NCI-H128 (cell line): ENCODE measurements around the gene MAP7.

Experiments
- DNase-seq: peaks from one replicate; lab custom pipeline; 2025; ENCODE audit not compliant: unreplicated experiment; lab: John Stamatoyannopoulos, UW

The MAP7 gene

DNA sequence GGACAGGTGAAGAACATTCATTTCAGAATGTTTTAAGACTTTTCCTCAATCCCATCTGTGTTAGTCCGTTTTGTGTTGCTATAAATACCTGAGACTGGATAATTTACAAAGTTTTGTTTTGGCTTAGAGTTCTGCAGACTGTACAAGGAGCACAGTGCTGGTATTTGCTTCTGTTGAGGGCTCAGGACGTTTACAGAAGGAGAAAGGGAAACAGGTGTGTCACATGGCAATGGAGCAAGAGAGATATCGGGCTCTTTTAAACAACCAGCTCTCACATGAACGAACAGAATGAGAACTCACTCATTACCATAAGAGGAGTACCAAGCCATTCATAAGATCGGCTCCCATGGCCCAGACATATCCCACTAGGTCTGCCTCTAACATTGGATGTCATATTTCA lies 16.7 kb downstream of the MAP7 start:
- no peak for DNase-seq

DNA sequence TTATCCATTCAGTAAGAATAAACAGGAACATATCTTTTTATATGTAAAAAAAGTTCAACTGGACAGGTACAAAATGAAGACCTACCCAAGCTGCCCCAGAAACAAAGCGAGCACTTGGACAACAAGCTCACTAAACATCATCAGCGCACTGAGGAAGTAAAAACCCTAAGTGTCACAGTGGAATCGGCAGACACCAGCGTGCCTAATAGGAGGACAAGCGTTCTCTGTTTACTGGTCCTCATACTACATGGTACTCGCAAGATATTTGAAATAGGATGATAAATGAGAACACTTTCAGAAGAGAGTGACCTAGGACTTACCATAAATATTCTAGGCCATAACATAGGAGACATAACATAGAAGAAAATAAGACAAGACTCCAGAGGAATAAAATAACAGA lies 18.2 kb downstream of the MAP7 start:
- DNase-seq: no peak

DNA sequence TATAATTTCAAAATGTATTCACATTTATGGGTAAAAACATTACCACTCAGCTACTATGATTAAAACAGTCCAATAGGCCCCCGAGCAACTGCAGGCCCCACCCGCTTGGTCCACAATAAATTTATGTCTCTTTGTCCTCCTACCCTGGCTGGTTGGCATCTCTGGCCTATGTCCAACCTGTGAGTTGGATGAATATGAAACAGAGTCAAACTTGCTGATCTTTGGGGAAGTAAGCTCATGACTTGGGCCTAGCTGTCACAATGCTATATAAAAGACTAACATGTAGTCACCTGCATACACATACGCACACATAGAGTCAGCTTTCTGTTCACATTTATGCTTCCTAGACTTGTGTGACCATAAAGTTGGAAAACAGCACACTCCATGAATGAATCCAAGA lies 20.5 kb downstream of the MAP7 start:
- DNase-seq: no peak

DNA sequence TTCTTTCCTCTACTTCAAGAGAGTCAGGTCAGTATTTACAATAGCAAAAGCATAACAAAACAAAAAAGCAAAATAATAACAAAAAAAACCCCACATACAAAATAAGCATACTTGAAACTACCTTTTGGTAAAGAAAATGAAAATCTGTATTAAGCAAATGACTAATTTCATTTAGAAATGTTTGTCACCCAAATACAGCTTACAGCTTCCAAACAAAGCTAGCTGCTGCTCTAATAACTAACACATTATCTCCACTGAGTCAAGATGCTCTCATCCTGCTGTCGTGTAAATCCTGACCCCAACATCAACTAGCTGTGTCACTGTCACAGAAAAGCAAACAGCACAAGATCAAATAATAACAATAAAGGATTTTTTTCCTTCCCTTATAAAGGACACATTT lies 21.7 kb downstream of the MAP7 start:
- DNase-seq: no peak

DNA sequence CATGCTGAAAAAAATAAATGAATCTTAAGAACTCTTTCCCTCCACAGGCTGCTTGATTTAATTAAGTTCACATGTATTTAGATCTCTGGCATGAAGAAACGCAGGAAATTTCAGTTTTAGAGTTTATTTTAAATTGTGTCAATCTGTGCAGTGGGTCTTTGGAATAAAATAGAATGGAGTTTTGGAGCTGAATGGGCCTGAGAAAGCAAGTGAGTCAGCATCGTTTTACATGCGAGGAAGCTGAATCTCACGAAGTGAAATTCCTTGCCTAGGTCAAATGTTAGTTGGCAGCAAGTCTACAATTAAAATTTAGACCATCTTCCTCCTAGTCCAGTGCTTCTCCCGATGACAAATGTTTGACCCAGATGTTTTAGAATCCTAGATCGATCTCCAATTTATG lies 22.4 kb downstream of the MAP7 start:
- DNase-seq: no peak

DNA sequence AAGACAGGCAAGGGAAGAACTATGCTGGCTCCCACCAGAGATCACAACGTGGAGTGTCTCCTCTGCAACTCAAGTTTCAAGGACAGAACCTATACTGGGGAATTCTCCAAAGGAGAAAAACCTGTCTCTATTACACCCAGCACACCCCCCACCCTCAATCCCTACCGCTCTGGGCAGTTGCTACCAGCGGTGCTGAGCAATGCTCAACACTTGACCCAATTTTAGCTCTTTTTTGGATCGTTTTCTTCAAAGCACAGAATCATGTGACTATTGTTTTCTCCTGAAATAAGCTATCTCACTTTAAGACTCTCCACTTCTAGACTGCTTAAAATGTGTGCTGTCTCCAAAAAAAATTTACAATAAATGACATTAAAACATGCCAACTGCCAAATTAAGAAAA lies 23.3 kb downstream of the MAP7 start:
- DNase-seq: no peak

DNA sequence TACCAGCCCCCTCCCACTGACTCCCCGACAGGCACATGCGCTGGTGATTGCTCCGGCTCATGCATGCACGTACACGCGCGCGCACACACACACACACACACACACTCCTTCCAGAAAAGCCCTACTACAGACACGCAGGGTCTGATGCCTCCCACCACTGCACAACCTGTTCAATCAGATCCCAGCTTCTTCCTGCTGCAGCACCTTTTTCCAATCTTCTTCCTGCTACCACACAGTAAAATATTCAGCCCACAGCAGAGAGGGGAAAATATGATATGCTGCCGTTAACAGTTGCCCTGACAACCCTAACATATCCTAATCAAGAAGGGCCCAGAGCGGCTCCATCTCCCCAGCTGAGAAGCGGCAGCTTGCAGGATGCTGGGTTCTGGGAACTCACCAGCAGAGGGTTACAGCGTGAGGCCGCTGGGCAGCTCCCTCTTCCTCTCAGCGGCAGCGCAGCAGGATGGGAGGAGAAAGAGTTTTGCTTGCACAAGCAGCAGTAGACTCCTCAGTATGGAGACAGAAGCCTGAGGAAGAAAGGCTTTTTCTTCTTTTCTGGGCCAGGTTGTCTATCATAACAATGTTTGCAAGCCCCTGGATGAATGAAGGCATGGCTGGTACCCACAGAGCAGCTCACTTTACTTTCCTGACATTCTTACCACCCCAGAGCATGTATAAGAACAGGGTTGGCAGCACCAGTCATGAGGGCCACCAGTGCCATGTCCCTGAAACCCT lies 23.9 kb downstream of the MAP7 start:
- no peak for DNase-seq

DNA sequence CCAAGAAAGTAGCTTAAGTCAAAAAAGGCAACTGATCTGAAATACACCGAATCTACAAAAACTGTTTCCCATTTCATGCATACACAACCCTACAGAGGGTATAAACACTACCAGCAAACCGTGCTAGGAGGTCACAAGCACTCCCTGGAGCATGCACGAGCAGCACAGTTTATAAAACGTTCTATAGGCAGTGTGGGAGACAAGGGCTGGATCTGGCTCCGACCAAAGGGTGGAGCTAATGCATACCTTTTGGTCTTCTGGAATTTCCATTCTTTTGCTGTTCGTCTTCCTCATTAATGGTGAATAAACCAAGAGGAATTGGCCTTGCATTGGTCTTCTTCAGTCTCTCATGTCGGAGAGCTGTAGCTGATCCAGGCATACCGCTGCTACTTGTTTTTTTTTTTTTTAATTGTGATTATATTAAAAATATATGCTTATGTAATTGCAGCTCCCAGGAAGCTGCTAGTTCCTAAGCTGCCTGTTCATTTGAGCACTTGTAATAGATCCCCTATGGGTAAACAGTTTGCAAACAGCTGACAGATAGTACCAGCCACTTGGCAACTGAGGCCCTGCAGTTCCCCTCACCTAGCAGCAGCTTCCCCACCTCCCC lies 24.5 kb downstream of the MAP7 start:
- no peak for DNase-seq

DNA sequence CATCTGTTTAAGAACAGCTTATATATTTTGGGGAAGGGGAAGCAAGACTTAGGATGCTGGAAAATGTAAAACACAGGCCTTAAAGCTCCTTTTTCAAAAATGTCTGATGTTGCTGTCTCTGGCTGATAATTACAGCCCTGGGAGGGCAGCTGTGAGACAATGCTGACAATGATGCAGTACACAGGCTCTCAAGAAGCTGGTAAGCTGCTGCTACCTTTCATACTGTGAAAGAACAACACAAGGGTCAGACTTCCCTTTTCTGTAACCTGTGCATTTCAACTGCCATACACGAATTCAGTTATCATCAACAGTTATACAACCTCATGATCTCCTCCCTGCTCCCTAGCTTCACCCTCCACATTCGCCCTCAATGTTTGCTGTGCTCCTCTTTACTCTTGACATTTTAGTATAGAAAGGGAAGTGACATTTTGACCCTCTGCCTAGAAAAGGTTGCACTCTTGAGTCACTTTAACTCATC lies 25.2 kb downstream of the MAP7 start:
- DNase-seq: no peak

DNA sequence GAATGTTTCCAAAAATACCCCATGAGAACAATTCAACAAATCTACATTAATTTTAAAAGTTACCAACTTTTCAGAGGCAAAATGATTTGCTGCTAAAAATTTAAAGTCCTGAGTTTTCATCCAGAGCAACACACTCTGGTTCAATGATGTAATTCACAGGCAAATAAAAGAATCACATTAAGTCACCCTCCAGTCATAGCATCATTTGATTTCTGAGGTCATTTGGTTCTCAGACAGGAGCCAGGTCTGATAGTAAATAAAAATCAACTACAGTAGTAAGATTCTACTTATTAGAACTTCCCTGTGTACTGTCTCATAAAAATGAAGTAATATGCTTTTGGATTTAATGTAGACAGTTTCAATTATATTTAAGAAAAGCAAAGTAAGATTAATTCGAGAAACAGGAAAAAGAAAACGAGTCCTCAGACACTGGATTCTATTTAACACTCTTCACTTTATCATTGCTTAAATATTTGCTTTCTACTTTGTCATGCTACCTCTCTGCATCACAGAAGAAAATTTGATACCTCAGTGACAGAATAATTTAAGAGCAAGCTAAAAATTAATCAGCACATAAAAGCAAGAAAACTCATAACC lies 25.8 kb downstream of the MAP7 start:
- no peak for DNase-seq

DNA sequence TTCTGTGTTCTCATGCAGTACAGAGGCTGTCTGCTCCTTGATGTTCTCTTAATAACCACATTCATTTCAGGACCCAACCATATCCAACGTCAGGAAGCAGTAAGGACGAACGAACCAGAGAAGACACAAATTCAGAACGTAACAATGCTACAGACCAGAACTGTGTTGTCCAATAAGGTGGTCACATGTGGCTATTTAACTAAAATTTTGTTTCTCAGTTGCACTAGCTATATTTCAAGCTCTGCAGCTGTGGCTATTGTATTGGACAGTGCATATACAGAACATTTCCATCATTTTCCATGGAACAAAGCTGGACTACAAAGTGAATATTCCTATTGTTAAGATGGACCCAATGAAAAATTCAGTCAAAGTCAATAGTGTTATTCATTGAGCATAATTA lies 27.0 kb downstream of the MAP7 start:
- DNase-seq: no peak

DNA sequence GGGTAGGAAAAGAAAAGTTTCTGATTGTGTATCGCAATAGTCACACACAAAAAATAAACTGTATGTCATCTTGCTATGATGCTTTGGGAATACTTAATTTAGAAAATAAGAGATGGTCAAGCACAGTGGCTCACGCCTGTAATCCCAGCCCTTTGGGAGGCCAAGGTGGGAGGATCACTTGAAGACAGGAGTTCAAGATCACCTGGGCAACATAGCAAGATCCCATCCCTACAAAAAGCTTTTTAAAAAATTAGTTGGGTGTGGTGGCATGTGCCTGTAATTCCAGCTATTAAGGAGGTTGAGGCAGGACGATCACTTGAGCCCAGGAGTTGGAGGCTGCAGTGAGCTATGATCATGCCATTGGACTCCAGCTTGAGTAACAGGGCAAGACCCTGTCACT lies 27.6 kb downstream of the MAP7 start:
- DNase-seq: no peak

DNA sequence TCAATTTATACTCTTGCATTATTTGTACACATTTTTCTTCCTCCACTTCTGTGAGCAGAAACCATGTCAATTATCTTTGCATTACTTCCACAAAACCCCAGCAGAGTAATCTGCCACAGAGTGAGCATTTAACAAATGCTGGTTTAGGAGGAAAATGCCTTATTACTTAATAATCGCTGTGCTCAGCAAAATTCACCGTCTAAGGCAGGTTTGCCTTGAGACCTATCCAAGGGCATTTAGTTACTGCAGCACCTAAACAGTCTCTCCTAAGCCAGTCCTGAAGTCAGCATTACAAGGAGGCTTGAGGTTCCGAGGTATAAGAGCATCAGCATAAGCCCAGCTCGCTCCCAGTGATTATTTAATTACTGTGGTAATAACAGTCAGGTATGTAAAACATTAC lies 28.3 kb downstream of the MAP7 start:
- DNase-seq: no peak

DNA sequence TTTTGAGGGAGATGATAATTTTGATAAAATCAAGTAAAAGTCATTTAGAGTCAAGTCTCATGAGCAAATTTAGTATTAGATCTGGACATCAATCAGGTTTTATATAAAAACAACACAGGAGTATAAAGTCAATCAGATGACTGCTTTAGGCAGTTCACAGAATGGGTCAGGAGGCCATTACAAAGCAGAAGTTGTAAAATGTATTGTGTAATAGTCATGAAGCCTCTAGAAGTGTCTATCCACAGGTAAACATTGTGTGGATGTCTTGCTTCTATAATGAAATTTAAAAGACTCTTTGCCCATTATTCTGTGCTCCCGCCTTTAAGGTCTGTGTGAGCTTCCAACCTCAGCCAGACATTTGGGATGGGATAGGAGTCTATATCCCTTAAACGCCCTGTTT lies 28.8 kb downstream of the MAP7 start:
- DNase-seq: no peak

DNA sequence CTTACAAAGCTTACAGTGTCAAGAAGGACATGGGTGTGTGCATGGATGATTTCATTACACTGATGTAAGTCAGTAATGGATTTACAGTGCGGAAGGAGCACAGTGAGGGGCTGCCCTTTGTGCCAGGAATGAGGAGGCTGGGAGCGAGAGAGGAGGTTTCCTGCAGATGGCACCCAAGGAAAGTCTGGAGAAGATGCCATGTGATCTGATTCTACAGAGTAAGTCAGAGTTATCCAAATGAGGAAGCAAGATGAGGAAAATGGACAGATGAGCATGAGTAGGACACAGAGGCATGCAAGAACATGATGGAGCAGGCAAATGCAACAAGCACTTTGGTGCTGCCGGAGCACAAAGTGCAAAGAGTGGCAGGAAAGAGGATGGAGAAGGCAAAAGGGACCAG lies 29.7 kb downstream of the MAP7 start:
- no peak for DNase-seq

DNA sequence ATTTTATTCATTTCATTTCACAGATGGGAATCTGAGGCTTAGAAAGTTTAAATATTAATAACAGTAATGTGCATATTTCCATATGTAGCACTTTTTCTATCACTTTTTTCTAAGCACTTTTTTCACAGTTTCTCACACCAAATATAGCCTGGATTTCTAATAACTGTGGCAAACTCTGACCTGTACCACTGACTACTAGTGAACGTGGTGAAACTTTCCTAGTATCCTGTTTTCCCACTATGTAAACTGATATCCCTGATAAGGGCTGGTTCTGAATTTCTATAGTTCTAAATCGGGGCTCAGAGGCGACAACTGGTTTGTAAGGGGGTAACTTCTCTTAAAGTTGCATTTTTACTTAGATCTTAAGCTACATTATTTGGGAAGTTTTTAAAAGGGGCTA lies 32.6 kb downstream of the MAP7 start:
- no peak for DNase-seq

DNA sequence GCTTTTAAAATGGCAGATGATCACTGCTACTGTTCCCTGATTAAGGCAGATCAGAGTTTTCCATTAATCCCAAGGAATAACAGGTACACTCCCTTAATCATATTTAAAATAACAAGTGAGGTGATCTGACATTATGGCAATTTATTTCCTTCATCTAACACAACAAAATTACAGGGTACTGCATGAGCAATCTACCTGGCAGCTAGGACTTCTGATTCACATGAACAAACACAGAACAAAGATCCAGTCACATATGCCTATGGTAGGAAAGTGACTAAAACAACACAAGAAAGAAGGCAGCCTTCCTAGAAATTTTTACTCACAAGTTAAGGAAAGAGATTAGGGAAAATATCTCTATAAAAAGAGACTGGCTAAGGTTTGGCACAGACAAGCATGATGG lies 33.2 kb downstream of the MAP7 start:
- no peak for DNase-seq

DNA sequence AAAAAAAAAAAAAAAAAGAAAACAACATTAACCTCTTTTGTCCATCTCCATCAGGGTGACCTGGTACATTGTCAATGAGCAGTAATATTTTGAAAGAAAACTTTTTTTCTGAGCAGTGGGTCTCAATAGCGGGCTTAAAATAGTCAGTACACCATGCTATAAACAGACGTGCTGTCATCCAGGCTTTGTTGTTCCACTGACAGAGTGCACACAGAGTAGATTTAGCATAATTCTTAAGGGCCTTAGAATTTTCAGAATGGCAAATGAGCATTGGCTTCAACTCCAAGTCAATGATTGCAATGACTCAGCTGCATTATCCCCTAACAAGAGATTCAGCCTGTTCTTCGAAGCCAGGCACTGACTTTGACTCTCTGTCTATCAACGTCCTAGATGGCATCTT lies 35.6 kb downstream of the MAP7 start:
- DNase-seq: no peak

DNA sequence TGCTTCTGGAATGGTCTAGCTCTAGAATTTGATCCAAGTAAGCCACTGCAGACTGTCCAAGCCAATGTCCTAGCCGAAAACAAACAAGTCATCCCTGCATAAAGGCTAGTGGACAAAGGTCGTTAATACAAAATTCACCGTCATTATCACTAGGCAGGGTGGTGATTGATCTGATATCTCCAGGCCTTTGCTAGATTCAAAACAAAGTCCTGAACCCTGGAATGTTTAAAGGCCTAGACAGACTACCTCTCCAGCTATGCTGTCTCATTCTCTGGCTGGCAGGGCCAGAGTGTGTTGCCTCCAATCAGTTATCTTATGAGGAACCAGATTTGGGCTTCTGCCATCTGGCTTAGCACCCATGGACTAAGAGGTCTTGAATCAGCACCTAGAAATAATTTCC lies 38.3 kb downstream of the MAP7 start:
- no peak for DNase-seq

DNA sequence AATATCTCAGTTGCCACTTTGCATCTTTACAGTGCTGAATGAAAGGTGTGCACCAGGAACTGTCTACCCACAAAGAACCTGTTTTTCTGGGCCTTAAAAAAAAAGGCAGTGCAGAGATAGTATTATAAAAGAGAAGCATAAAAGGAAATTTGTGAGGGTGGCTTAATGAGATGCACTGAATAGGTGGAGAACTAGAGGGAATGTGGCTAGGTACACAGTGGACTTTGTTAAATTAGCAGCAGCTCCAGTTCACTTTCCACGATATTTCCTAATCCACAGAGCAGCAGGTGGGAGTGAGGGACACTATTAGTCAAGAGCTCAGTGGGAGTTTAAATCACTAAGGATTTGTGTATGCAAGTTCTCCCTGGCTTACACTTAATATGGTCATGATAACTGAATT lies 38.8 kb downstream of the MAP7 start:
- no peak for DNase-seq

DNA sequence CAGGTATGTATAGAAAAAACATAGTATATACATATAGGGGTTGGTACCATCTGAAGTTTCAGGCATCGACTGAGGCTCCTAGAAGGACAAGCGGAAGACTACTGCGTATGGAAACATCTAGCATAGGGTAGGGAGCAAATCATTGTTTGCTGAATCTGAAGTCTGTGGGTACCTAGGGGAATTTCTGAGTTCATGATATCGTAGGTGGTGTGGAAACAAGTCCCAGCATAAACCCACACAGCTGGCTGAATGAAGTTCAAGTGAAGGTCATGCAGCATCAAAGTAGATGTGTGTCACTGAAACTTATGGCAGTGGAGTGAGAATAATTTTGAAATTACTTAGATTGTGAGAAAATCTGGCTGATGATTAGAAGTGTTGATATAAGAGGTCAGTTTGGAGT lies 39.4 kb downstream of the MAP7 start:
- DNase-seq: no peak

DNA sequence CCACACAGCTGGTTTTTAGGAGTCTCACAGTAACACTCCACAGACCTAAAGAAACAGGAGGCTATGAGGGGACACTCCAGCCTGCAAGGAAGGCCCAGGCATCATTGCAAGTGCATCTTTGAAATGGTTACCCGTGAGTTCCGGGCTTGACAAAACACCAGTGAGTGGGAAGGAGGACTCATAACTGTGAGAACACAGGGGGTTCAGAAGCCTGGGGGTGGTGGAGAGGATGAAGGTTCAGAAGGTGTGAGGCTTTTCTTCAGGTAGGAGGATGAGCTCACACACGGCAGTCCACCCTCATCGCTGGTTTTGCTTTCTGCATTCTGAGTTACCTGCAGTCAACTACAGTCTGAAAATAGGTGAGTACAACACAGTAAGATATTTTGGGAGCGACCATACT lies 39.9 kb downstream of the MAP7 start:
- DNase-seq: no peak
